ENCODE measurements around the gene MESD. TPM values are rescaled to one million over a fixed set of nuclear protein-coding genes. Genes with fewer than 3 reads are reported as not detected.

MESD gene
- total and polyA plus RNA-seq, 2 donors from 2014 or later: 23.3 to 30.9 TPM

DNA sequence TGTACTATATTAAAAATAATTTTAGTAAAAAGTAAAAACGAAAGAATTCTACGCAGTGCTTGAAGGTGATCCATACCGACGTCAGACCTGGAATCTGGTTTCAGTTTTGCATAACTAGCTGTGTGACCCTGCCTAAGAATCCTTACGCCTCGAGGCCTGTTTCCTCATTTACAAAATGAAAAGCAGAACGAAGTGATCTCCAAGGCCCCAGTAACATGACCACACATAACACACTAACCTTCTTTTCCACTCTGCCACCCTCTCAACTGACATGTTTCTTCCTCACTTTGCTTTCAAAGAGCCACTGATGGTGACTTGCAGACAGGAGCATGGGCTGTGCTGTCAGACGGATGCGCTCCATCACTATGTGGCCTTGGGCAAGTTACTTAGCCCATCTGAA lies 4.8 kb downstream of the MESD start:
- Histone ChIP-seq H3K9ac (ENCODE audit: low read length in 3 of 3) (peak overlapping the region in 1 of 3 donors; percentile 1), H3K27me3 (ENCODE audit: control insufficient read depth, insufficient read depth, low read length) (no peaks in the 10 kb centered on the region)
- no peak for FAIRE-seq

DNA sequence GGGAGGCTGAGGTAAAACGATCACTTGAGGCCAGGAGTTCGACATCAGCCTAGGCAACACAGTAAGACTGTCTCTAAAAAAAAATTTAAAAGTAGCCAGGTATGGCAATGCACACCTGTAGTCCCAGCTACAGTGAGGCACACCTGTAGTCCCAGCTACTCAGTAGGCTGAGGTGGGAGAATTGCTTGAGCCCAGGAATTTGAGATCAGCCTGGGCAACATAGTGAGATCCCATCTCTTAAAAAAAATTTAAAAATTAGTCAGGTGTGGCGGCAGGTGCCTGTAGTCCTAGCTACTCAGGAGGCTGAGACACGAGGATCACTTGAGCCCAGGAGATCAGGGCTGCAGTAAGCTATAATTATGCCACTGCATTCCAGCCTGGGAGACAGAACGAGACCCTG lies 6.8 kb downstream of the MESD start:
- no peak overlapping the region for H3K4me3 ChIP-seq (ENCODE audit: low read length in 3 of 3)
- no peak for DNase-seq
- H3K36me3 ChIP-seq (ENCODE audit: control insufficient read depth in 2 of 3, insufficient read depth in 3 of 3, low read length in 3 of 3): peaks cover 0 to 22% (median 19%) of the 10 kb centered on the region in 3 donors
- TF ChIP-seq, protein P1, sequence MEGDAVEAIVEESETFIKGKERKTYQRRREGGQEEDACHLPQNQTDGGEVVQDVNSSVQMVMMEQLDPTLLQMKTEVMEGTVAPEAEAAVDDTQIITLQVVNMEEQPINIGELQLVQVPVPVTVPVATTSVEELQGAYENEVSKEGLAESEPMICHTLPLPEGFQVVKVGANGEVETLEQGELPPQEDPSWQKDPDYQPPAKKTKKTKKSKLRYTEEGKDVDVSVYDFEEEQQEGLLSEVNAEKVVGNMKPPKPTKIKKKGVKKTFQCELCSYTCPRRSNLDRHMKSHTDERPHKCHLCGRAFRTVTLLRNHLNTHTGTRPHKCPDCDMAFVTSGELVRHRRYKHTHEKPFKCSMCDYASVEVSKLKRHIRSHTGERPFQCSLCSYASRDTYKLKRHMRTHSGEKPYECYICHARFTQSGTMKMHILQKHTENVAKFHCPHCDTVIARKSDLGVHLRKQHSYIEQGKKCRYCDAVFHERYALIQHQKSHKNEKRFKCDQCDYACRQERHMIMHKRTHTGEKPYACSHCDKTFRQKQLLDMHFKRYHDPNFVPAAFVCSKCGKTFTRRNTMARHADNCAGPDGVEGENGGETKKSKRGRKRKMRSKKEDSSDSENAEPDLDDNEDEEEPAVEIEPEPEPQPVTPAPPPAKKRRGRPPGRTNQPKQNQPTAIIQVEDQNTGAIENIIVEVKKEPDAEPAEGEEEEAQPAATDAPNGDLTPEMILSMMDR (IDR thresholded peaks at IDR 0.05; ENCODE audit: borderline replicate concordance, extremely low read depth, insufficient read depth): no peak
- FAIRE-seq: no peak
- intact Hi-C loops (cut with DNase I): no loop called here
- H3K9ac ChIP-seq (ENCODE audit: low read length in 3 of 3): no peak overlapping the region
- no peaks in the 10 kb centered on the region for H3K9me3 ChIP-seq (ENCODE audit: control insufficient read depth in 2 of 3, insufficient read depth in 1 of 3, low read length in 3 of 3)
- H3K27me3 ChIP-seq (ENCODE audit: control insufficient read depth, insufficient read depth, low read length): no peaks in the 10 kb centered on the region
- no peak overlapping the region for H3K27ac ChIP-seq (ENCODE audit: low read depth in 2 of 2, low read length in 2 of 2)
- peaks cover 0 to 9% (median 3%) of the 10 kb centered on the region in 3 donors for H3K4me1 ChIP-seq (ENCODE audit: control insufficient read depth in 2 of 3, insufficient read depth in 2 of 3, low read depth in 1 of 3, low read length in 3 of 3)

More for the DNA sequence above, 4.8 kb downstream of the MESD start:
- no peak for DNase-seq
- TF ChIP-seq, protein P1 (IDR thresholded peaks at IDR 0.05; ENCODE audit: borderline replicate concordance, extremely low read depth, insufficient read depth): no peak
- no peaks in the 10 kb centered on the region for H3K9me3 ChIP-seq (ENCODE audit: control insufficient read depth in 2 of 3, insufficient read depth in 1 of 3, low read length in 3 of 3)
- peak overlapping the region in 1 of 2 donors; percentile 9 for H3K27ac ChIP-seq (ENCODE audit: low read depth in 2 of 2, low read length in 2 of 2)
- no peak overlapping the region for H3K4me3 ChIP-seq (ENCODE audit: low read length in 3 of 3)
- H3K4me1 ChIP-seq (ENCODE audit: control insufficient read depth in 2 of 3, insufficient read depth in 2 of 3, low read depth in 1 of 3, low read length in 3 of 3): peaks cover 0 to 16% (median 16%) of the 10 kb centered on the region in 3 donors
- H3K36me3 ChIP-seq (ENCODE audit: control insufficient read depth in 2 of 3, insufficient read depth in 3 of 3, low read length in 3 of 3): peaks cover 0 to 6% (median 4%) of the 10 kb centered on the region in 3 donors
- intact Hi-C loops (cut with DNase I): no loop called here

DNA sequence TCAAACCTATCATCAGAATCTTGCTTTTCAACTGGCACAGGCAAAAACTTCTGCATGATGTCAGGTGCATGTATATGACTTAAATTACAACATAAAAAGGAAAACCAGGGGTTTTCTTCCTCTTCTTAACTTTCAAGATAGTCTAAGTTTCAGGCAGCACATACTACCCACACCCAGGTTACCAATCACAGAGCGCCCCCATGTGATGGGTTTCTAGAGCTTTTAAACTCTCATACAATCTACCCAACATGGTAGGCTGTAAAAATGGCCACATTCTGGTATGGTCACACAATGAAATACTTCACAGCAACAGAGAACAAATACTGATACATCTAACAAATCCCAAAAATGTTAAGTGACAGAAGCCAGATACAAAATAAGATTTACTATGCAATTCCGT lies 7.4 kb downstream of the MESD start:
- H3K9me3 ChIP-seq (ENCODE audit: control insufficient read depth in 2 of 3, insufficient read depth in 1 of 3, low read length in 3 of 3): no peaks in the 10 kb centered on the region
- TF ChIP-seq, protein P1 (IDR thresholded peaks at IDR 0.05; ENCODE audit: borderline replicate concordance, extremely low read depth, insufficient read depth): no peak
- no peak overlapping the region for H3K27ac ChIP-seq (ENCODE audit: low read depth in 2 of 2, low read length in 2 of 2)
- intact Hi-C loops (cut with DNase I): no loop called here
- FAIRE-seq (no peak), DNase-seq (no peak)
- H3K27me3 ChIP-seq (ENCODE audit: control insufficient read depth, insufficient read depth, low read length): no peaks in the 10 kb centered on the region
- H3K36me3 ChIP-seq (ENCODE audit: control insufficient read depth in 2 of 3, insufficient read depth in 3 of 3, low read length in 3 of 3): peaks cover 0 to 22% (median 21%) of the 10 kb centered on the region in 3 donors
- peaks cover 0 to 8% (median 3%) of the 10 kb centered on the region in 3 donors for H3K4me1 ChIP-seq (ENCODE audit: control insufficient read depth in 2 of 3, insufficient read depth in 2 of 3, low read depth in 1 of 3, low read length in 3 of 3)
- H3K4me3 ChIP-seq (ENCODE audit: low read length in 3 of 3): no peak overlapping the region
- H3K9ac ChIP-seq (ENCODE audit: low read length in 3 of 3): no peak overlapping the region
